Activated T-helper 1 cell treated with anti-CD3 and anti-CD28 coated beads, Interleukin-12 subunit alpha, Interleukin-12 subunit beta, Interleukin-2, Interleukin-4 antibody, amounts not matched to agents 30 ng/mL and 10 ng/mL and 1 ng/mL, durations not matched to agents 14 hours and 24 hours and 36 hours (primary cell): ENCODE results near the gene PSMC6. TPM values are rescaled to one million over a fixed set of nuclear protein-coding genes. Genes with fewer than 3 reads are reported as not detected.
"Not testable (repeated sequence)": the region's sequence is repeated elsewhere in the genome, so short reads cannot be mapped to it uniquely, and the experiment has no call there.

Experiments
- DNase-seq: peaks from one replicate; pipeline ENCODE4 v3.0.0; 2021; ENCODE audit warnings: low spot score
- H3K27ac Mint-ChIP-seq: one replicate; pipeline ENCODE4 v1.8.0; 2021; ENCODE audit warnings: mild to moderate bottlenecking, mixed read lengths
- H3K27me3 Mint-ChIP-seq: one replicate; pipeline ENCODE4 v1.8.0; 2022; ENCODE audit warnings: mild to moderate bottlenecking, moderate library complexity, mixed read lengths; ENCODE audit not compliant: insufficient read depth
- H3K36me3 Mint-ChIP-seq: one replicate; pipeline ENCODE4 v1.8.0; 2021; ENCODE audit warnings: low read depth, mixed read lengths
- H3K4me1 Mint-ChIP-seq: one replicate; pipeline ENCODE4 v1.8.0; 2021; ENCODE audit warnings: low read depth, mixed read lengths
- H3K4me3 Mint-ChIP-seq: one replicate; pipeline ENCODE4 v1.8.0; 2021; ENCODE audit warnings: mild to moderate bottlenecking, moderate library complexity, mixed read lengths
- H3K9me3 Mint-ChIP-seq: one replicate; pipeline ENCODE4 v1.8.0; 2021; ENCODE audit warnings: mixed read lengths
- intact Hi-C: fragments of 100-400 bp; cut with micrococcal nuclease; formaldehyde crosslinking; loops from one replicate; pipeline ENCODE4 v1.15.1; 2024
- total RNA-seq: library from RNA; stranded (reverse); gene quantifications from 2 replicates; pipeline ENCODE4 v1.2.3, GENCODE V29; 2022

Gene PSMC6
- total RNA-seq, 1 donor from 2014 or later, result 130 TPM

DNA sequence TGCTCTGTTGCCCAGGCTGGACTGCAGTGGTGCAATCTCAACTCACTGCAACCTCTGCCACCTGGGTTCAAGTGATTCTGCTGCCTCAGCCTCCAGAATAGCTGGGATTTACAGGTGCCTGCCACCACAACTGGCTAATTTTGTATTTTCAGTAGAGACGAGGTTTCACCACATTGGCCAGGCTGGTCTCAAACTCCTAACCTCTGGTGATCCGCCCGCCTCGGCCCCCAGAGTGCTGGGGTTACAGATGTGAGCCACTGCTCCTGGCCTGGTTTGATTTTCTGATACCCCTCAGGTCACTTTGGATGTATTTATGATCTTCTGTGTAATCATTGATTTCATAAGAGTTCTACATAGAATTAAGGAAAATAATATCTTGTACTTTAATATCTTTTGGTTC is 55.9 kb downstream of the PSMC6 start:
- H3K9me3 Mint-ChIP-seq, DNase-seq, H3K27me3 Mint-ChIP-seq, H3K27ac Mint-ChIP-seq, intact Hi-C loops, H3K4me3 Mint-ChIP-seq: not testable (repeated sequence)
- Mint-ChIP-seq H3K36me3 (peaks cover 18% of the 10 kb centered on the region), H3K4me1 (peaks cover 21% of the 10 kb centered on the region)

DNA sequence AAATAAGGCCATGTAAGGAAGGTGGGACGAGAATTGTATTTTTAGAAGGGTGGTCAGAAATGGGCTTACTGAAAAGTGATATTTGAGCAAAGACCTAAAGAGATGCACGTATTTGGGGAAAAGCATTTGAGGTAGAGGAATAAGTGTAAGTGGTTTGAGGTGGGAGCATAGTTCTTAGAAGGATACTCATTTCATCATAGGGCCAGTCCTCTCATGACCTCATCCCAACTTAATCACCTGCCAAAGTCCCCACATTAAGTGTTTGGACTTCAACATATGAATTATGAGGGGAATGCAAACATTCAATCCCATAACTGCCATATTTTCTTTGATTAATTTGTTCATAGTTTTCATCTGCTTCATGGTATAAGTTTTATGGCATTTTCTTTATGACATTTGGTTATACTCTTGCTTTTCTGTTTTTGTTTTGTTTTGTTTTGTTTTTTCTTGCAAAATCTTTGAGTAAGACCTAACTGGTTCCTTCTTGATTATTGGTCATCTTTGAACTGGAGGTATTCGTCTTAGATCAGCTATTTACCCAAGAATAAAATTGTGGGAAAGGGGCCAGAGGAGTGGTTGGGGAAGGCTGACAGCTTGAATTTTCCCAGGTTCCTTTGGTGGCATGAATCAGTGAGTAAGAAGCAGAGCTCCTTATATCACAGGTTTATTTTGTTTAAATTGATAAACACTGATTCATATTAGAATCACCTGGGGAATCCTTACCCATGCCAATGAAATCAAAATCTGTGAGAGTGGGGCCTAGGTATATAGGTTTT is 60.2 kb downstream of the PSMC6 start:
- Mint-ChIP-seq H3K4me3 (no peak overlapping the region), H3K4me1 (peaks cover 31% of the 10 kb centered on the region), H3K27ac (no peak overlapping the region), H3K9me3 (no peaks in the 10 kb centered on the region), H3K36me3 (peaks cover 32% of the 10 kb centered on the region), H3K27me3 (no peaks in the 10 kb centered on the region)
- DNase-seq, result no peak
- intact Hi-C loops, result no loop called here

DNA sequence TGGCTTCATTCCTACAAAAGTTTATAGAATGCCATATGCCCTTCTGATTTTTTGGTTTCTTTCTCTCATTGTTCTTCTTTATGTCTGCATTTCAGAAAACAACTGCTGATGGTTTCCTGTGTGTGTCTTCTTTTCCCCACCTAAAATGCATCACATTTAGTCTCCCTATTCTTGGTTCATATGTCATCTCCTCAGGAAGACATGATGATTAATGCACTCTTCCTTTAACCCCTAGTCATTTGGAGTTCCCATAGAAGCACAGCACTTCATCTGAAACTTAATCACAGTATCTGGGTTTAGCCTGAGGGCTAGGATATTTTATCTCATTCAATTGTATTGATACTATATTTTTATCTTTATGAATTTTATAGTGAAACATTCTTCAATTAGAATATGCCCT is 62.9 kb downstream of the PSMC6 start:
- no peak for DNase-seq
- Mint-ChIP-seq H3K4me3 (no peak overlapping the region), H3K36me3 (peaks cover 40% of the 10 kb centered on the region), H3K4me1 (peaks cover 18% of the 10 kb centered on the region), H3K9me3 (no peaks in the 10 kb centered on the region), H3K27ac (peak overlapping the region; percentile 57), H3K27me3 (no peaks in the 10 kb centered on the region)
- intact Hi-C loops, result no loop called here

DNA sequence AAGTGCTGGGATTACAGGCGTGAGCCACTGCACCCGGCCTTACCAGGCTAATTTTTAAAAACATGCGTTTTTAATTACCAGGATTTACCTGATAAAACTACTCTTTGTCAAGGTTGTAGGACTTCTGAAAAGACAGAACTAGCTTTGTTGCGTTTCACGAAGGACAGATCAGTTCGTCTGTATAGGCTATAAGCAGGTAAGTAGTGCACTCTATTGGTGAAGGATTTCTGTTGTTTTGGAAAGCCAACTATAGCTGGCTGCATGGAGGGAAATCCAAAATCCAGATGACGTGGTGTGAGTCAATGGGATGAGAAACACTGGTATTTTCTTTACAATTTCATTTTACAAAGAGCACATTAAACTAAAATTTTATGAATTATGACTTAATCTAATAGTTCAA is 69.8 kb downstream of the PSMC6 start:
- Mint-ChIP-seq H3K4me1 (no peaks in the 10 kb centered on the region), H3K4me3 (no peak overlapping the region), H3K27me3 (no peaks in the 10 kb centered on the region), H3K36me3 (peaks cover 26% of the 10 kb centered on the region), H3K9me3 (no peaks in the 10 kb centered on the region), H3K27ac (no peak overlapping the region)
- no peak for DNase-seq
- intact Hi-C loops, result no loop called here

Other genes starting within 250 kb of the PSMC6 start
- gene TXNDC16, start 154.7 kb upstream of the PSMC6 start, total RNA-seq, result 4.0 and 4.8 TPM in 2 replicates
- gene GPR137C, start 154.4 kb upstream of the PSMC6 start, total RNA-seq, result 0.10 and 0.34 TPM in 2 replicates
- 144 and 158 TPM in 2 replicates for gene ERO1A, start 11.6 kb upstream of the PSMC6 start, total RNA-seq
- gene STYX, start 23.0 kb downstream of the PSMC6 start, total RNA-seq, result 18.7 and 21.3 TPM in 2 replicates
- 26.0 and 26.4 TPM in 2 replicates for gene GNPNAT1, start 84.4 kb downstream of the PSMC6 start, total RNA-seq
- 1.3 and 2.1 TPM in 2 replicates for gene FERMT2, start 243.8 kb downstream of the PSMC6 start, total RNA-seq